Adrenal gland (tissue), 19 donors: ENCODE measurements around the gene COPG1. TPM values are rescaled to one million over a fixed set of nuclear protein-coding genes. Genes with fewer than 3 reads are reported as not detected.

Experiments used
- DNase-seq, 7 donors: peaks; one replicate each; pipeline ENCODE4 v3.0.0-alpha.2; 2019 to 2020
- H3K27ac ChIP-seq, 5 donors: fragments of 200-600 bp; sonication (generic) in 4 of 5; 1 replicate in 3 of 5; 2 replicates in 2 of 5; pipeline versions ENCODE4 v1.5.1 to v1.8.0; 2016 to 2020; ENCODE audit warnings: mild to moderate bottlenecking in 1 of 5
- H3K27me3 ChIP-seq: fragments of 200-600 bp; 2 replicates; pipeline ENCODE4 v1.8.0; 2021
- H3K36me3 ChIP-seq, 2 donors: fragments of 200-600 bp; replicated peaks in 1 of 2; 1 replicate in 1 of 2; 2 replicates in 1 of 2; pipeline versions ENCODE4 v1.5.1 to v1.8.0; 2018 to 2022
- H3K4me1 ChIP-seq, 2 donors: fragments of 200-600 bp; replicated peaks in 1 of 2; 1 replicate in 1 of 2; 2 replicates in 1 of 2; pipeline versions ENCODE4 v1.5.1 to v1.8.0; 2018 to 2021
- H3K4me3 ChIP-seq, 4 donors: fragments of 200-600 bp; sonication (generic) in 3 of 4; one replicate each; pipeline ENCODE4 v1.5.1; 2016 to 2018
- H3K9me3 ChIP-seq, 3 donors: fragments of 200-600 bp; sonication (generic) in 1 of 3; replicated peaks in 1 of 3; 1 replicate in 2 of 3; 2 replicates in 1 of 3; pipeline versions ENCODE4 v1.5.1 to v1.8.0; 2016 to 2021
- POLR2A ChIP-seq, 2 donors: fragments of 450-650 bp; IDR thresholded peaks; one replicate each; pipeline ENCODE4 v1.6.1; 2017; ENCODE audit warnings: antibody characterized with exemption in 2 of 2, mild to moderate bottlenecking in 2 of 2, moderate library complexity in 1 of 2
- WGBS, 4 donors: extraction: QIAGEN DNeasy Blood & Tissue Kit in 2 of 4; methylation state at CpG; one replicate each; pipeline versions ENCODE4 v1.1.5 to v1.1.7; 2013 to 2017; 5-methylcytosine and 5-hydroxymethylcytosine counted together
- intact Hi-C, 2 donors: fragments of 100-400 bp; cut with DNase I; formaldehyde crosslinking; loops; one replicate each; pipeline versions ENCODE4 v1.14.1 to v1.15.0; 2022 to 2023
- long read RNA-seq, 10 donors: library from polyadenylated mRNA in 3 of 10; unstranded in 2 of 10; stranded (forward) in 1 of 10; transcript quantifications; one replicate each; pipeline ENCODE4 v2.0.0 and lab custom pipeline, GENCODE V29; 2021 to 2026
- polyA plus RNA-seq, 3 donors: library from polyadenylated mRNA; stranded (reverse); fragments of 200-250 nt in 2 of 3; fragments of 350-450 nt in 1 of 3; fragmentation: Illumina TruSeq in 1 of 3; extraction: RNeasy Lipid Tissue Mini Kit (QIAGEN cat#74804) in 1 of 3; gene quantifications; one replicate each; pipeline ENCODE4 v1.2.3, GENCODE V29; 2013 to 2014
- total RNA-seq, 9 donors: library from RNA; depleted of rRNA in 4 of 9; stranded (reverse); fragments of >200 nt in 4 of 9; fragments of 120-200 nt in 1 of 9; fragmentation: NEBNext Ultra II Directional in 1 of 9; extraction: Animal tissue kit (Norgen Biotek cat#: 25700) in 1 of 9; gene quantifications; one replicate each; pipeline versions ENCODE4 v1.1.0 to v1.2.4, GENCODE V29; 2013 to 2023
- TF ChIP-seq, protein P1 (sequence below), 6 experiments: fragments of 450-650 bp in 4 of 6; fragments of 200-600 bp in 2 of 6; sonication (generic) in 1 of 6; IDR thresholded peaks; 1 replicate in 5 of 6; 2 replicates in 1 of 6; pipeline versions ENCODE4 v1.5.1 to v1.8.0; 2016 to 2021; ENCODE audit warnings: antibody characterized with exemption in 6 of 6, mild to moderate bottlenecking in 2 of 6, moderate library complexity in 1 of 6
- donor health status: healthy with polysubstance abuse.
- donor health status: Bipolar disorder and iron deficiency.
- donor health status: DM: yes; HTN: yes; CAD: no.
- donor health status: DM: no; HTN: no; CAD: no.
- donor health status: DM: no; HTN: no; CAD: no.
- donor health status: DM: yes; HTN: yes; CAD: no.

COPG1 gene, protein sequence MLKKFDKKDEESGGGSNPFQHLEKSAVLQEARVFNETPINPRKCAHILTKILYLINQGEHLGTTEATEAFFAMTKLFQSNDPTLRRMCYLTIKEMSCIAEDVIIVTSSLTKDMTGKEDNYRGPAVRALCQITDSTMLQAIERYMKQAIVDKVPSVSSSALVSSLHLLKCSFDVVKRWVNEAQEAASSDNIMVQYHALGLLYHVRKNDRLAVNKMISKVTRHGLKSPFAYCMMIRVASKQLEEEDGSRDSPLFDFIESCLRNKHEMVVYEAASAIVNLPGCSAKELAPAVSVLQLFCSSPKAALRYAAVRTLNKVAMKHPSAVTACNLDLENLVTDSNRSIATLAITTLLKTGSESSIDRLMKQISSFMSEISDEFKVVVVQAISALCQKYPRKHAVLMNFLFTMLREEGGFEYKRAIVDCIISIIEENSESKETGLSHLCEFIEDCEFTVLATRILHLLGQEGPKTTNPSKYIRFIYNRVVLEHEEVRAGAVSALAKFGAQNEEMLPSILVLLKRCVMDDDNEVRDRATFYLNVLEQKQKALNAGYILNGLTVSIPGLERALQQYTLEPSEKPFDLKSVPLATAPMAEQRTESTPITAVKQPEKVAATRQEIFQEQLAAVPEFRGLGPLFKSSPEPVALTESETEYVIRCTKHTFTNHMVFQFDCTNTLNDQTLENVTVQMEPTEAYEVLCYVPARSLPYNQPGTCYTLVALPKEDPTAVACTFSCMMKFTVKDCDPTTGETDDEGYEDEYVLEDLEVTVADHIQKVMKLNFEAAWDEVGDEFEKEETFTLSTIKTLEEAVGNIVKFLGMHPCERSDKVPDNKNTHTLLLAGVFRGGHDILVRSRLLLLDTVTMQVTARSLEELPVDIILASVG
- total RNA-seq (100 to 1,000 TPM; 105 to 318 (median 166) TPM), polyA plus RNA-seq (100 to 1,000 TPM in 2 of 3 donors, 10 to 100 TPM in 1; 84.9 to 182 (median 160) TPM)
- long read RNA-seq, donor 1, transcript COPG1-201 (24 exons, 3,078 nt), result major isoform, 7 of 15 reads
- long read RNA-seq, donor 1, partial matches to known transcripts, result 0 of 15 reads
- long read RNA-seq, donor 1, other reads (novel, unspliced or antisense), result 6 of 15 reads
- long read RNA-seq, donor 2, partial matches to known transcripts, result 0 of 3 reads
- long read RNA-seq, donor 2, other reads (novel, unspliced or antisense), result 0 of 3 reads
- long read RNA-seq, donor 3, transcript COPG1-201 (24 exons, 3,078 nt), result major isoform, 6 of 13 reads
- long read RNA-seq, donor 3, partial matches to known transcripts, result 0 of 13 reads
- long read RNA-seq, donor 3, other reads (novel, unspliced or antisense), result 5 of 13 reads
- long read RNA-seq, donor 4, transcript COPG1-201 (24 exons, 3,078 nt), result major isoform, 26 of 40 reads
- long read RNA-seq, donor 4, partial matches to known transcripts, result 9 of 40 reads
- long read RNA-seq, donor 4, other reads (novel, unspliced or antisense), result 5 of 40 reads
- long read RNA-seq, donor 5, transcript COPG1-201 (24 exons, 3,078 nt), result major isoform, 298 of 336 reads
- long read RNA-seq, donor 5, partial matches to known transcripts, result 18 of 336 reads
- long read RNA-seq, donor 5, other reads (novel, unspliced or antisense), result 19 of 336 reads
- long read RNA-seq, donor 6, transcript COPG1-201 (24 exons, 3,078 nt), result major isoform, 33 of 41 reads
- long read RNA-seq, donor 6, partial matches to known transcripts, result 8 of 41 reads
- long read RNA-seq, donor 6, other reads (novel, unspliced or antisense), result 0 of 41 reads
- long read RNA-seq, donor 7, partial matches to known transcripts, result 56 of 59 reads
- long read RNA-seq, donor 7, other reads (novel, unspliced or antisense), result 0 of 59 reads
- long read RNA-seq, donor 8, transcript COPG1-201 (24 exons, 3,078 nt), result major isoform, 8 of 19 reads
- long read RNA-seq, donor 8, partial matches to known transcripts, result 0 of 19 reads
- long read RNA-seq, donor 8, other reads (novel, unspliced or antisense), result 7 of 19 reads
- long read RNA-seq, donor 9, partial matches to known transcripts, result 62 of 64 reads
- long read RNA-seq, donor 9, other reads (novel, unspliced or antisense), result 0 of 64 reads
- long read RNA-seq, donor 10, partial matches to known transcripts, result 0 of 4 reads
- long read RNA-seq, donor 10, other reads (novel, unspliced or antisense), result 0 of 4 reads

DNA sequence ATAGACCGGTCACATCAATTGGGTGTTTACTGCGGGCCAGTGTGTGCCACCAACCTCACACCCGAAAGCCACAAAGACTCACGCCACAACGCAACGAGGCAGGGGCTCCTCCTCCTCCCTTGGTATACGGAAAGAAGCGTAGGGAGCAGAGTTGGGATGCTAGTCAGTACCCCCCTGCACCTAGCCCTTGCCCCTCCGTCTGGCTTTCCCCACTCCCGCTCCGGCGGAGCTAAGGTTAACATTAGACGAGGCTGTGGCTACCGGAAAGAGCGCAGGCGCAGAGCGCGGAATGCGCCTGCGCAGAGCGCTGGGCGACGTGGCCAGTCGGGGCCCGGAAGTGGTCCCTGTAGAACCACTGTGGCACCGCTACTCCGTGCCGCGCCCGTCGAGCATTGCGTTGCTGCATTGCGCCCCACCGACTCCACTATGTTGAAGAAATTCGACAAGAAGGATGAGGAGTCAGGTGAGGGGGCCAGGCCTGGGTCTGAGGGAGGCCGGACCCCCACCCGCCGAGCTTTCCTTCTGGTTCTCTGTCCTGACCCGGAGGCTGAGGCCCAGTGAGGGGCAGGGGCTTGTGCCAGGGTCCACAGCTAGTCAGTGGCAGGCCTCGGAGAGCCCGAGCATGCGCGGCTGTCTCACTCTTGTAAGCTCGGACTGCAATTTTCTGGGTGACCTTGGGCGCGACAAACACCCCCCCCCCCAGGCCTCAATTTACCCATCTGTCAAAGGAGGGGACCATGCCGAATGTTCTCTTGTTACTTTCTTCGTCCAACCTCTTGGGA, at the start of gene COPG1:
Gene COPG1 (plus strand): TSS at position 323 of the 782 bp plus-strand sequence. CDS start 104 bp downstream, at position 427.
- H3K4me3 ChIP-seq, result peak within 1 kb of the TSS; percentile 68 to 99 (median 84)
- peaks cover 14 to 34% of the 10 kb centered on the region in 2 donors for H3K4me1 ChIP-seq
- intact Hi-C loops, result loop anchor here (5.0 to 10.0 kb wide), 3 partner anchors 67 to 275 kb away; partner anchors contain the start of gene CNBP (in 1 of the 2)
- WGBS, 4 donors, result 0 to 1% (median 0%) methylated on average over 19 to 48 of the region's 48 CpGs
- H3K9me3 ChIP-seq, result no peaks in the 10 kb centered on the region
- no peaks in the 10 kb centered on the region for H3K27me3 ChIP-seq
- TF ChIP-seq, protein P1, sequence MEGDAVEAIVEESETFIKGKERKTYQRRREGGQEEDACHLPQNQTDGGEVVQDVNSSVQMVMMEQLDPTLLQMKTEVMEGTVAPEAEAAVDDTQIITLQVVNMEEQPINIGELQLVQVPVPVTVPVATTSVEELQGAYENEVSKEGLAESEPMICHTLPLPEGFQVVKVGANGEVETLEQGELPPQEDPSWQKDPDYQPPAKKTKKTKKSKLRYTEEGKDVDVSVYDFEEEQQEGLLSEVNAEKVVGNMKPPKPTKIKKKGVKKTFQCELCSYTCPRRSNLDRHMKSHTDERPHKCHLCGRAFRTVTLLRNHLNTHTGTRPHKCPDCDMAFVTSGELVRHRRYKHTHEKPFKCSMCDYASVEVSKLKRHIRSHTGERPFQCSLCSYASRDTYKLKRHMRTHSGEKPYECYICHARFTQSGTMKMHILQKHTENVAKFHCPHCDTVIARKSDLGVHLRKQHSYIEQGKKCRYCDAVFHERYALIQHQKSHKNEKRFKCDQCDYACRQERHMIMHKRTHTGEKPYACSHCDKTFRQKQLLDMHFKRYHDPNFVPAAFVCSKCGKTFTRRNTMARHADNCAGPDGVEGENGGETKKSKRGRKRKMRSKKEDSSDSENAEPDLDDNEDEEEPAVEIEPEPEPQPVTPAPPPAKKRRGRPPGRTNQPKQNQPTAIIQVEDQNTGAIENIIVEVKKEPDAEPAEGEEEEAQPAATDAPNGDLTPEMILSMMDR (IDR thresholded peaks at IDR 0.05), result peak in 1 of 6 experiments; percentile 17
- peak; percentile 84 to 88 for TF ChIP-seq POLR2A (IDR thresholded peaks at IDR 0.05)
- peaks cover 0 to 28% of the 10 kb centered on the region in 2 donors for H3K36me3 ChIP-seq
- H3K27ac ChIP-seq, result peak within 1 kb of the TSS; percentile 60 to 89 (median 81)
- DNase-seq, result peak; percentile 79 to 94 (median 86)

DNA sequence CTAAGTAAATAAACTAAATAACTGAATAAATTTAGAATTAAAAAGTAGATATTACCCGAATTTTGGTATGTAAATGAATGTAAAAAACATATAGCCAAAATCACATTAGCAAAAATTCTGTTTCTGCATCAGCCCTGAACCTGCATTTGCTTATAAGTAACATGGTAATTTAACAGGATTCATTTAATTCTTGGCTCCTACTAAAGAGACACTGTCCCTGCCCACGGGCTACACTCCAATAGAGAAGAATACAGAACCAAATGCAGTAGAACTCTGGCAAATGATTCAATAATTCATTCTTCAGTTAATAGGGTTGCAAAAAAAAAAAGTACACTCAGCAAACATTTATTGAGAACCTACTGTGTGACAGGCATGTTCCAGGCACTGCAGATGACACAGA, 44.9 kb upstream of the COPG1 start:
- Histone ChIP-seq H3K36me3 (no peaks in the 10 kb centered on the region), H3K4me1 (peaks cover 3 to 7% of the 10 kb centered on the region in 2 donors), H3K9me3 (no peaks in the 10 kb centered on the region), H3K27me3 (no peaks in the 10 kb centered on the region), H3K4me3 (no peak overlapping the region), H3K27ac (no peak overlapping the region)
- WGBS, 4 donors, result 79 to 88% (median 87%) methylated on average over 2 of the region's 2 CpGs
- DNase-seq, result no peak
- TF ChIP-seq, protein P1 (IDR thresholded peaks at IDR 0.05), result no peak
- TF ChIP-seq POLR2A (IDR thresholded peaks at IDR 0.05), result no peak
- intact Hi-C loops, result no loop called here
